Stomach (tissue), 9 donors: ENCODE measurements around the gene INPP4B. TPM values are rescaled to one million over a fixed set of nuclear protein-coding genes. Genes with fewer than 3 reads are reported as not detected.

Experiments
- DNase-seq, 2 donors: peaks; one replicate each; pipeline versions ENCODE4 v3.0.0 to v3.0.0-alpha.2; 2013 to 2019
- H3K27ac ChIP-seq, 5 donors: fragments of 200-600 bp in 4 of 5; sonication (generic) in 4 of 5; one replicate each; pipeline ENCODE4 v1.5.1; 2013 to 2019; ENCODE audit warnings: mild to moderate bottlenecking in 1 of 5, moderate library complexity in 1 of 5
- H3K27me3 ChIP-seq, 3 donors: fragments of 200-600 bp; sonication (generic); one replicate each; pipeline ENCODE4 v1.5.1; 2017 to 2019; ENCODE audit warnings: mixed run types in 1 of 3
- H3K36me3 ChIP-seq, 4 donors: fragments of 200-600 bp; sonication (generic); 1 replicate in 3 of 4; 2 replicates in 1 of 4; pipeline ENCODE4 v1.5.1; 2016 to 2019
- H3K4me1 ChIP-seq, 4 donors: fragments of 200-600 bp; sonication (generic); one replicate each; pipeline ENCODE4 v1.5.1; 2016 to 2019
- H3K4me3 ChIP-seq, 4 donors: fragments of 200-600 bp; sonication (generic) in 3 of 4; one replicate each; pipeline ENCODE4 v1.5.1; 2016 to 2019; ENCODE audit warnings: mild to moderate bottlenecking in 1 of 4
- H3K9me3 ChIP-seq, 4 donors: fragments of 200-600 bp; sonication (generic); one replicate each; pipeline ENCODE4 v1.5.1; 2016 to 2019
- CTCF ChIP-seq, 7 experiments: fragments of 450-650 bp in 4 of 7; fragments of 200-600 bp in 3 of 7; sonication (generic) in 3 of 7; IDR thresholded peaks; one replicate each; pipeline ENCODE4 v1.5.1; 2016 to 2019; ENCODE audit warnings: antibody characterized with exemption in 7 of 7, control low read depth in 2 of 7, mild to moderate bottlenecking in 1 of 7
- EP300 ChIP-seq: sonication (generic); formaldehyde crosslinking; IDR thresholded peaks from one replicate; pipeline ENCODE4 v1.6.1; 2017; ENCODE audit warnings: antibody characterized with exemption
- POLR2A ChIP-seq, 4 donors: fragments of 450-650 bp; IDR thresholded peaks; one replicate each; pipeline ENCODE4 v1.6.1; 2016; ENCODE audit warnings: antibody characterized with exemption in 4 of 4, control low read depth in 2 of 4, mild to moderate bottlenecking in 1 of 4, moderate library complexity in 1 of 4
- POLR2AphosphoS5 ChIP-seq, 3 donors: sonication (generic); formaldehyde crosslinking; IDR thresholded peaks; one replicate each; pipeline ENCODE4 v1.6.1; 2016; ENCODE audit warnings: antibody characterized with exemption in 3 of 3
- WGBS, 5 donors: extraction: QIAGEN DNeasy Blood & Tissue Kit in 3 of 5; methylation state at CpG; one replicate each; pipeline versions ENCODE4 v1.1.5 to v1.1.7; 2013 to 2018; 5-methylcytosine and 5-hydroxymethylcytosine counted together
- intact Hi-C: fragments of 100-400 bp; cut with DNase I; formaldehyde crosslinking; loops from one replicate; pipeline ENCODE4 v1.15.1; 2023; ENCODE audit warnings: low total_unique reads
- polyA plus RNA-seq, 3 donors: library from polyadenylated mRNA; stranded (reverse); fragments of 200-250 nt; gene quantifications; one replicate each; pipeline ENCODE4 v1.2.3, GENCODE V29; 2013
- total RNA-seq, 5 donors: library from RNA; depleted of rRNA; stranded (reverse); fragments of >200 nt; gene quantifications; one replicate each; pipeline versions ENCODE4 v1.1.0 to v1.2.3, GENCODE V29; 2014 to 2016
- donor health status: healthy with polysubstance abuse.
- donor health status: Bipolar disorder and iron deficiency.
- donor health status: healthy.

The INPP4B gene
- total and polyA plus RNA-seq, 8 donors = 1.4 to 96.9 (median 11.7) TPM

- Histone ChIP-seq H3K27me3 (no peaks in the 10 kb centered on the region), H3K36me3 (no peaks in the 10 kb centered on the region), H3K4me3 (no peak overlapping the region), H3K4me1 (peaks cover 0 to 13% (median 7%) of the 10 kb centered on the region in 4 donors), H3K9me3 (no peaks in the 10 kb centered on the region), H3K27ac (peak overlapping the region in 3 of 5 donors; percentile 30 to 69 (median 35))
- intact Hi-C loops = no loop called here
- no peak for DNase-seq
- WGBS, 5 donors = 72 to 81% (median 80%) methylated on average over 4 to 5 of the region's 5 CpGs
- no peak for TF ChIP-seq POLR2AphosphoS5 (IDR thresholded peaks at IDR 0.05)
- TF ChIP-seq EP300 = no peak
- TF ChIP-seq CTCF (IDR thresholded peaks at IDR 0.05) = no peak
- TF ChIP-seq POLR2A (IDR thresholded peaks at IDR 0.05) = no peak
Measured at GRCh38 chr4:142473218-142473959, 372.7 kb downstream of the INPP4B start.

- intact Hi-C loops = no loop called here
- TF ChIP-seq POLR2AphosphoS5 (IDR thresholded peaks at IDR 0.05) = no peak
- WGBS, 5 donors = 86 to 96% (median 95%) methylated on average over 3 to 4 of the region's 4 CpGs
- Histone ChIP-seq H3K4me1 (no peaks in the 10 kb centered on the region), H3K4me3 (no peak overlapping the region), H3K9me3 (no peaks in the 10 kb centered on the region), H3K36me3 (no peaks in the 10 kb centered on the region), H3K27me3 (no peaks in the 10 kb centered on the region), H3K27ac (no peak overlapping the region)
- DNase-seq = no peak
Measured at GRCh38 chr4:142467088-142467487, 379.0 kb downstream of the INPP4B start.

- H3K9me3 ChIP-seq = no peaks in the 10 kb centered on the region
- no peak overlapping the region for H3K27ac ChIP-seq
- no peaks in the 10 kb centered on the region for H3K36me3 ChIP-seq
- no peaks in the 10 kb centered on the region for H3K27me3 ChIP-seq
- no peak overlapping the region for H3K4me3 ChIP-seq
- H3K4me1 ChIP-seq = no peaks in the 10 kb centered on the region
- TF ChIP-seq CTCF (IDR thresholded peaks at IDR 0.05) = no peak
- TF ChIP-seq POLR2A (IDR thresholded peaks at IDR 0.05) = no peak
- TF ChIP-seq POLR2AphosphoS5 (IDR thresholded peaks at IDR 0.05) = no peak
- no peak for TF ChIP-seq EP300
- DNase-seq = no peak
- WGBS, 5 donors = 93 to 100% (median 94%) methylated on average over 1 of the region's 1 CpG
- intact Hi-C loops = no loop called here
Measured at GRCh38 chr4:142465526-142465925, 380.6 kb downstream of the INPP4B start.

GRCh38 chr4:142463206-142463605, 382.9 kb downstream of the INPP4B start:
- intact Hi-C loops = no loop called here
- DNase-seq = no peak
- H3K27ac ChIP-seq = no peak overlapping the region
- H3K36me3 ChIP-seq = no peaks in the 10 kb centered on the region
- no peaks in the 10 kb centered on the region for H3K27me3 ChIP-seq
- no peaks in the 10 kb centered on the region for H3K9me3 ChIP-seq
- H3K4me1 ChIP-seq = no peaks in the 10 kb centered on the region
- no peak overlapping the region for H3K4me3 ChIP-seq
- WGBS, 5 donors = 74 to 88% (median 81%) methylated on average over 2 of the region's 2 CpGs
- TF ChIP-seq EP300 (no peak), POLR2A (IDR thresholded peaks at IDR 0.05) (no peak), CTCF (IDR thresholded peaks at IDR 0.05) (no peak), POLR2AphosphoS5 (IDR thresholded peaks at IDR 0.05) (no peak)
